HG03196 (cell line): ENCODE measurements around the gene ZNF784.

Source experiments
- ATAC-seq: cut with Tn5 transposase; IDR thresholded peaks from one replicate; pipeline ENCODE4 v1.9.1; 2021; ENCODE audit not compliant: unreplicated experiment

ZNF784 gene

DNA sequence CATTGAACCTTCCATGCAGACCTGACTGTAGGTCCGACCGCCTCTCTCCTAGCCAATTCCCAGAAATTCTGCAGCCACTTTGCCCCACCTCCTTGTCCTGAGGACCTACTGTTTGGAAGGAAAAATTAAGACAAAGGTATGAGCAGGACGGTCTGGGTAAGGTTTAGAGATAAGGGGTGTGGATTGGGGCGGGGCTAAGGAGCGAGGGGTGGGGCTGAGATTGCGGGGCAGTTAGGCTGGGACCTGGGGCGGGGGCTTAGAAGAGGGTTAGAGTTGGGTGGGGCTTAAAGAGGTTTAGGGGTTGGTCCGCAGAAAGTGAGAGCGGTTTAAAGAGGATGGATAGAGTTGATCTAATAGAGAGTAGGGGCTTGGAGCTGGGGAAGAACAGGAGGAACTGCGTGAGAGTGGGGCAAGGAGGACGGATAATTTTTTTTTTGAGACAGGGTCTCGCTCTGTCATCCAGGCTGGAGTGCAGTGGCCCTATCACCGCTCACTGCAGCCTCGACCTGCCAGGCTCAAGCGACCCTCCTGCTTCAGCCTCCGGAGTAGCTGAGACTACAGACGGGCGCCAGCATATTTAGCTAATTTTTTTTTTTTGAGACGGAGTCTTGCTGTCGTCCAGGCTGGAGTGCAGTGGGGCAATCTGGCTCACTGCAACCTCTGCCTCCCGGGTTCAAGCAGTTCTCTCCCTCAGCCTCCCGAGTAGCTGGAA is 20.6 kb downstream of the ZNF784 start:
- ATAC-seq: no peak

DNA sequence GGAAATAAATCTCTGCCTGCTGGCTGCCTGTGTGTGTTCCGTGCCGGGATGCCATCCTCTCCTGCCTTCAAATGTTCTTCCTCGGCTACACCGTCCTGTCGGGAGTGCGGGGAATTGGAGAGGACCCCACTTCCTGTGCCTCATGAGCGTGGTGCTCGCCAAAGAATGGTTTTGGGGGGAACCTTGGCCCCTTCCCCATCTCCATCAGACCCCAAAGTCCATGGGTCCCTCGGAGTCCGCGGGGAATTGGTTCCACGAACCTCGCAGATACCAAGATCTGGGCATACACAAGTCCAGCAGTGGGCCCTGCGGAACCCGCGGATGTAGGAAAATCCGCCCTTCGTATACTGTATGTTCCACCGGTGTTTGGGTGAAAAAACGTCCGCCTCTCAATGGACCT is 21.3 kb downstream of the ZNF784 start:
- ATAC-seq: no peak

DNA sequence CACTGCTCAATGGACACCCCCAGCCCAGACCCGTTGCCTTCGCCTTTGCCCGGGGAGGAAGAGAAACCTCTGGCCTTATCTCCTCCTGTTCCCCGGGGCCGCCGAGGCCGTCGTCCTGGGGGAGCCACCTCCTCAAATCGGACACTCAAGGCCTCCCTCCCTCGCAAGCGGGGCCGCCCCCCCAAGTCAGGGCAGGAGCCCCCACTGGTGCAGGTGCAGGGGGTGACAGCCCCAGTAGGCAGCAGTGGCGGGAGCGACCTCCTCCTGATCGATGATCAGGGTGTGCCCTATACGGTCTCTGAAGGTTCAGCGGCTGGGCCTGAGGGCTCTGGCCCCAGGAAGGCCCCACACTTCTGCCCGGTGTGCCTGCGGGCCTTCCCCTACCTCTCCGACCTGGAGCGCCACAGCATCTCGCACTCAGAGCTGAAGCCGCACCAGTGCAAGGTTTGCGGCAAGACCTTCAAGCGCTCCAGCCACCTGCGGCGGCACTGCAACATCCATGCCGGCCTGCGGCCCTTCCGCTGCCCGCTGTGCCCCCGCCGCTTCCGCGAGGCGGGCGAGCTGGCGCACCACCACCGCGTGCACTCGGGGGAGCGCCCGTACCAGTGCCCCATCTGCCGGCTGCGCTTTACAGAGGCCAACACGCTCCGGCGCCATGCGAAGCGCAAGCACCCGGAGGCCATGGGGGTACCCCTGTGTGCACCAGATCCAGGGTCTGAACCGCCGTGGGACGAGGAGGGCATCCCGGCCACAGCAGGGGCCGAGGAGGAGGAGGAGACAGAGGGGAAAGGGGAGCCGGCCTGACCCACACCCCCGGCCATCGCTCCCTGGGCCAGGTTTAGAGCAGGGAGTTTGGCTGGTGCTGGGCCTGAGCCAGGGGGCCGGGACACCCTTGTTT is 22.0 kb downstream of the ZNF784 start:
- no peak for ATAC-seq

DNA sequence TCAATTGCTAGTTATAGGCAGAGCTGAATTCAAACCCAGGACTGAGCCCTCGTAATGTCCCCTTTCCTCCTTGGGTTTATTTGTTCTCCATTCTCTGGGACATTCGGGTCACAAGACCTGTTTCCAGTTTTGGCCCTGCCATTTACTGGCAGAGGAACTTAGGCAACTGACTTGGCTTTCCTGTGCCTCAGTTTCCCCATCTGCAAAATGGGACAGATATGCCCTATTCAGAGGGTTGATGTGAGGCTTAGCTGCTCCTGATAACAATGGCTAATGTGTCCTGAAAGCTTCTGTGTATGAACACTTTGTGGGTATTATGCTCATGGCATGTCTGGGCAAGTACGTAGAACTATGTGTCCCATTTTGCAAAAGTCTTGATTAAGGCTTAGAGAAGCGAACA is 23.3 kb downstream of the ZNF784 start:
- ATAC-seq: no peak

DNA sequence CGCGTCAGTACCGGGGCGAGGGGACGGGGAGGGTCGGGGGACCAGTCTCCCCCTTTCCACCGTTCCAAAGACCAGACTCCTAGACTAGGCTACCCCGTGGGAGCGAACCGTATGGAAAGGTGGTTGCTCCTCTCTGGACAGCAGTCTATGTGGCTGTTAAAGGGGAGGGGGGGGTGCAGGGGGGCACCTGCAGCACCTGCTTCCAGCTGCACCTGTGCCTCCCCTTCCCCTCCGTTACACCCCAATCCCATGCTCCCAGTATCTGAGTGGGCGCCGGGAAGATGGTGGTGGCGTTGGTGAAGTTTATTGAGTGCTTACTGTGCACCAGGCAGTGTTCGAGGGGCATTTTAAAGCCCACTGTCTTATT is 23.7 kb downstream of the ZNF784 start:
- no peak for ATAC-seq

DNA sequence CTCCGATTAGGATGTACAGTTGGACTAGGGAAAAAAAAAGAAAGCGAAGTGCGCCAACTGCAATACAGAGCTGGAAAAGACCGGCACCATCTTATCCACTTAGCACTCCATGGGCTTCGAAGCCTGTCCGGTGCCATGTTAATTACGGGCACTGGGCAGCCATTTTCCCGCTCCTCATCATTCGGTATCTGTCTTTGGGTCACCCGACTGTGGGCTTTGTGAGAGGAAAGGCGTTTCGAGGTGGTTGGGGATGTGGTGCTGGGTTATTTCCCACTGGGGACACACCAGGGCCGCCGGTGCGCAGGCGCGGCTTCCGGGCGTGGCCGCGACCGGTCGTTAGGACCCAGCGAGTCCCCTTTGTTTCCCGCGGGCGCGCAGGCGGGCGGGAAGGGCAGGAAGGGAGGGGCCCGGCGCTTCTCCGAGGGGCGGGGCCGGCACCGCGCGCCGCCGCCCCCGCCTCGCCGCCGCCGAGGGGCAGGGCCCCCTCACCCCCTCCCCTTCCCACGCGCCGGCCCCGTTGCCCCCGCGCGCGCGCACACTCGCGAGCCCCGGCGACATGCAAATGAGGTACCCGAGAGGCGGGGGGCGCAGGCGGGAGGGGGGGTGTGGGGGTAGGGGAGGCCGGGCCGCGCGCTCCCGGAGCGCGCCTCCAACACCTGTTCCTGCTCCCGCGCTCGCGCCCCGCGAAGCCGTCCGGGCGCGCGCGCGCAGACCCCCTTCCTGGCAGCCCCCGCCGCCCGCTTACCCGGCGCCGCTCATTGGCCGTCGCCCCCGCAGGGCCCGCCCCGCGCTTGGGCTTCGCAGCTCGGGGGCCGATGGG is 24.3 kb downstream of the ZNF784 start, which contains the start of gene ZNF524:
Gene ZNF524, plus strand, starts transcription at position 447 of the 820 bp plus-strand sequence. CDS start 1,825 bp downstream, outside the sequence.
- ATAC-seq: peak; percentile 42

DNA sequence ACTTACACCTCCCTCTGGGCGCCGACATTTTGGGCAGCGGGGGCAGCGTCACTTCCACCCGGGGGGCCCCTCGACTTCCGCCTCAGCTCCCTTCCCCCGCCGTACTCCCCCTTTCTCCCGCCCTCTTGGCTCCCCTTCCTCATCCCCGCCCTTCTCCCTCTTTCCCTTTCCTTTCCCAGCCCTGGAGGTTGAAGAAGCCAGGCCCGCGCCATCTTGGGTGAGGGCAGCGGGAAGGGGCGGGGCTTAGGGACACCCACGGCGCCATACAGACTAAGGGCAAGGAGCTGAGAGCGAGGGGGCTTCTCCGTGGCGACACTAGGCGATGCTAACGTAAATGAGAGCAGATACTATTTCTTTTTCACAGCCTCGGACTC is 24.9 kb downstream of the ZNF784 start, which contains the start of gene FIZ1:
Gene FIZ1, minus strand, starts transcription at position 50 of the 374 bp plus-strand sequence. CDS start 1,652 bp downstream, outside the sequence.
- ATAC-seq: peak; percentile 49

DNA sequence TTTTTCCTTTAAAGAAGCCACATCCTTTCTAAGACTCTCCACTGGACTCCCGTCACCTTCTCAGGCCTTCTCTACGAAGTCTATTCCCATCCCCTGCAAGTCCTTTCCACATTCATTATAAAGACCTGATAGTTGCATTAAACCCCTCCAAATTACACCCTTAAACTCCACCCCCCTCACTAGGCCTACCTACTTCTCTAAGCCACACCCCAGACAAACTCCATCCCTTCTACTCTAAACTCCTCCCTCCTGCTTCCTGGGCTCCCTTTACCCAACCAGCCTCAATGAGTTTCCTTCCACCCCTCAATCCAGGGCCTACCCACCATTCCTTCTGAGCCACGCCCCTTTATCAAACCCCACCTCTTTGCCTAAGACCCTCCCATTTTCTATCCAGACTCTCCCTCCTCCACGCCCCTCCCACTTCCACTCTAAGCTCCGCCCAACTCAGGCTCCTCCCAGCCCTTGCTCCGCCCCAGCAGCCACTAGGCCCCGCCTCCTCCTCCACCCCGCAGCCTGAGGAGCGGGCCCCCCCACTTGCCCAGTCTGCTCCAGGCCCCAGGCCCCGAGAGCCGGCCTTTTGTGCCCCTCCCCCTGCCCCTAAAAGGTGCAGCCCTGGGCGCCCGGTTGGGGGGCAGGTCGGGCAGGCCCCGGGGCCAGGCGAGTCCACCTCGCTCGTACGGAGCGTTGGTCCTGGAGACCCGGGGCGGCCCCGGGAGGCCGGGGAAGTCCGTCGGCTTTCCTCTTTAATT is 25.5 kb downstream of the ZNF784 start:
- peak; percentile 43 for ATAC-seq

DNA sequence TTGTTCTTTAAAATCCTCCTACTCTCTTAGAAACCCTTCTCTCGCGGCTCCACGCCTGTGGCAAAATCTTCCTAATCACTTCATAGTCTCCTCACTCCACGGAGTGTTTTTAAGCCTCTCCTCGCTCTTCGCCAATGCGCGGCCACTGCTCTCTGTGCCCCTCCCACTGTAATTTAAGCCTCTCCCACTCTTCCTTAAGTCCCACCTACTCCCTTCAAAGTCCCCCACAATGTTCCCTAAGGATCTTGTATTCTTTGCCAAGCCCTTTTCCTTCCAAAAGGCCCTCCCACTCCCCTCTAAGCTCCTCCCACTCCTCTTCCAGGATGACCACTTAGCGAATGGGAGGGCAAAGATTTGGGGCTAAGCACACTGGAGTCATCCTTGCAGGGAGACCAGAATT is 26.3 kb downstream of the ZNF784 start:
- no peak for ATAC-seq

DNA sequence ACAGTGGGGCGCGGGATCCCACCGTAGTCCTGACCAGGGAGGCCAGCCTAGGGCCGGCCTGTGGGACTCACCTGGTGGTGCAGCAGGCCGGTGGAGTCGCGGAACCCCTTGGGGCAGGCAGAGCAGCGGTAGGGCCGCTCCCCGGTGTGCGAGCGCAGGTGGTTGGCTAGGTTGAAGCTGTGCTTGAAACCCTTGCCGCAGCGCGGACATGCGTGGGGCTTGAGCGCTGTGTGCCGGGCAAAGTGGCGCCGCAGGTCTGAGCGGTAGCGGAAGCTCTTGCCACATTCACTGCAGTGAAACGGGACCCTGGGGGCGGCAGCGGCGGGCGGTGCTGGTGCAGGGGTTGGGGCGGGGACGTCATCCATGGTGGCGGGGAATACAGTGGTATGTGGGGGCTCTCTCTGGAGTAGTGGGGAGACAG is 26.9 kb downstream of the ZNF784 start:
- ATAC-seq: no peak

DNA sequence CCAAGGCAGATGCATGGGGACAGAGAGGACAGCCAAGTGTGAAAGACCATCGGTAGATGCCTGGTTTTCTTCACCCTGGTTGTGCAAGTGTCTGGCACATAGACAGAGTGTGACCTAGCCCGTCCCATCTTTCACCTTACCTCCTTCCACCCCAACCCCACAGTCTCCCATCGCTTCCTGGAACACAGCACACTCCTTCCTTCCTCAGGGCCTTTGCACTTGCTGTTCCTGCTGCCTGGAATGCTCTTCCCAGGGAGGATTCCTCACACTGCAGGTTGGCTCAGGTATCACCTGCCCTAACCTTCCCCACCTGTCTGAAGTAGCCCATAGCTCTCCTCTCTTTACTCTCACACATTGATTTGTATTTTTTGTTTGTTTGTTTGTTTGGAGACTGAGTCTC is 28.1 kb downstream of the ZNF784 start:
- ATAC-seq: no peak

DNA sequence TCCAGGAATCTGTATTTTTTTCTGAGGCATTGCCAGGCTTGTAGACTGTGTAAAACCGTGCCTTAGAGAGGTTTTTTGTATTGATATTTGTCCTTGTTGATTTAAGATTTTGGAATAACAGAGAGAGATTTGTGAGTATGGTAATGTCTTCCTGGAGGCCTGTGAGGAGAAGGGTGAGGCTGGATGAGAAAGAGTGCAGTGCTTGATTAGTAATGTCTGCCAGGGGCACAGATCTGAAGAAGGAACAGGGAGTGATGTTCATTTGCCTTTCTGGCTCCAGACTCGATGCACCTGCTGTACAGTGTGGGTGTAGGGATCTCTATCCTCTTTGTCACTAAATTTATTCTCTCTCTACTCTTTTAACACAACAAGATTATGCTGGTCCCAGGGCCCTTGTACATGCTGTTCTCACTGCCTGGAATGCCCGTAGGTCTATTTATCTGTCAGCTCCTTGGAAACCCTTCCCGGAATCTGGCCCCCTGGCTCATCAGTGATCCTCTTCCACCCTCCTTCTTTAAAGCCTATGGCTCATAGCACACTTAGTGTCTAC is 29.3 kb downstream of the ZNF784 start:
- ATAC-seq: no peak

DNA sequence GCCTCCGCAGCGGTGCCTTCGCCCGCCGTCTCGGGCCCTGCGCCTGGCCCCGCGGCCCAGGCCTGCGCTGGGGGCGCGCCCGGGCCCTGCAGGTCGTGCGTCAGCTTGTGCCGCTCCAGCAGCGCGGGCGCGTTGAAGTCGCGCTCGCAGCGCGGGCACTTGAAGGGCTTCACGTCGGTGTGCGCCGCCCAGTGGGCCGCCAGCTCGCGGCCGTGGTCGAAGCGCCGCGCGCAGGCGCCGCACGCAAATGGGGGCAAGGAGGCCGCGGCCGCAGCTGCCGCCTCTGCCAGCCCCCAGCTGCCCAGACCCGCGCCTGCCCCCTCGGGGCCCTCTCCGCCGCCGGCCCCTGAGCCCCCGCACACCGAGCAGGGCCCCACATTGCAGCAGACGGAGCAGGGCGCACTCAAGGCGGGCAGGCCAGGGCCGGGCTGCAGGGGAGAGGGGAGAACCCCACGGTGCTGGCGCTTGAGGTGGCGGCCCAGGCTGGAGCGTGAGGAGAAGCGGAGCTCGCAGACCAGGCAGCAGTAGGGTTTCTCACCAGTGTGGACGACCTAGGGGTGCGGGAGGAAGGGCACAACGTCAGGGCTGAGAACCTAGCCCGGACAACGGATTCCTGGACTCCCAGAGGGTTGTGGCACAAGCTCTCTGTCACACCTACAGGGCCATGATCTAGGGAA is 31.1 kb downstream of the ZNF784 start:
- no peak for ATAC-seq

DNA sequence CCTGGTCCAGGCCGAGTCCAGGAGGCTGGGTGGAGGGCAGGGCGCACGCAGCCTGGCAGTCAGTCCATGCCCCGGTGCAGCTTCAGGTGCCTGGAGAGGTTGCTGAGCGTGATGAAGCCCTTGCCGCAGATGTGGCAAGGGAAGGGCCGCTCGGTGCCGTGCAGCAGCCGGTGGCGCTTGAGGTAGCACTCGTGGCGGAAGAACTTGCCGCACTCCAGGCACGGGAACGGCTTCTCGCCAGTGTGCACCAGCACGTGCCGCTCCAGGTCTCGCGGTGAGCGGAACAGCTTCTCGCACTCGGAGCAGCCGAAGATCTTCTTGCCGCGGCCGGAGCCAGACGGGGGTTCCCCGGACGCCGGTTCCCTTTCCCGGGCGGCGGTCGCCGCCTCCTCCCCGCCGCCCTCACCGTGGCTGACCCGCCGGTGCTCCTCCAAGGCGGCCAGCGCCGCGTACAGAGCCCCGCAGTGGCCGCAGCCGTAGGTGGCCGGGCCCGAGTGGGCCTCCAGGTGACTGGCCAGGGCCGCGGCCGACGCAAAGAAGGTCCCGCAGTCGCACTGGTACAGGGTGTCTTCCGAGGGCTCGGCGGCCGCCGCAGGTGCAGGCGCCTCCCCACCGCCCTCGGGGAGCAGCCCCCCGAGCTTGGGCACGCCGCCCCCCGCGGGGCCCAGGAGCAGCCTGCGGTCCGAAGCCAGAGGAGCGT is 31.8 kb downstream of the ZNF784 start:
- ATAC-seq: no peak

DNA sequence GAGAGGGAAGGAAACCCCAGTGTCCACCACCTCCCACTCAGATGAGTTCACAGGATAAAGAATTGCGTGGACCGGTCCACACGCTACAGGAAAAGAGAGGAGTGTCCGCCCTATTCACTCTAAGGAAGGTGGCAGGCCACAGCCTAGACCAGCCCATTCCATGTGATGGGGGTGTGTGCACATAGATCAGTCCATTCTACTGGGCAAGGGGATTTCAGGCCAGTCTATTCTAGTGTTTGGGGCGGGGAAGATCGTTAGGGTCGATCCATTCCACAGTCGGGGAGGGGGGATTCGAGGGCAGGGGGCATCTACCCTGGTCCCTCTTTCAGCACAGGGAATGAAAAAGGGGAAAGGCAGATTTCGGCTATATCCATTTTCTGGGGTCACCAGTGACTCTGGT is 32.8 kb downstream of the ZNF784 start:
- no peak for ATAC-seq

DNA sequence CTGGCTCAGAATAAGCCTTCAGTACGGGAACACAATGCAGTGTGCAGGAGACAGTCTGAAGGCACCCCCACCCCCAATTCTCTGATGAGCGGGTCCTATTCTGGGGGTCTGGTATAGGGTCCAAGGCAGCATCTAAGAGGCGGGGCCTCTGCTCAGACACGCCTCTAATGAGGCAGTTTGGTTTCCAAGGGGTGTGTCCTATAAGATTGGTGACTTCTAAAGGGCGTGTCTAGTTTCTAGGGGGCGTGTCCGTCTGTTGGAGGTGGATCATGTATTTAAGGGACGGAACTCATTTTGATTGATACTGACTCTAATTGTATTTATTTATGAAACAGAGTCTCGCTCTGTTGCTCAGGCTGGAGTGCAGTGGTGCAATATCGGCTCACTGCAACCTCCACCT is 33.7 kb downstream of the ZNF784 start:
- no peak for ATAC-seq

DNA sequence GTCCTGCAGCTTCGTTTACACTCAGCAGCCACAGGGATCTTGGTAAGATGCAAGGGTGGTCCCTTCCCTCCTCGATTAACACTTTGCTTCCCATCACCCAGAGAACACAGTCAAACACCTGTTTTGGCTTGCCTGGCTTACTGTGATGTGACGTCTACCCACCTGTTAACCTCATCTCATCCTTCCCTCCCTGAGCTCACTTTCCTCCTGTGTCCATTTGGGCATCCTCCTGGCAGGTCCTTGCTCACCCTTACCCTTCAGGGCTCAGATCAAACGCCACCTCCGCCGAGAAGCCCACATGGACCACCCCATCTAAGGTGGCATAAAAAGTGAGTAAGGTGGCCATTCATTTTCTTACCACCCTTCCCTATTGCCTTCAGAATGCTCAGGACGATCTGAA is 34.3 kb downstream of the ZNF784 start:
- no peak for ATAC-seq

DNA sequence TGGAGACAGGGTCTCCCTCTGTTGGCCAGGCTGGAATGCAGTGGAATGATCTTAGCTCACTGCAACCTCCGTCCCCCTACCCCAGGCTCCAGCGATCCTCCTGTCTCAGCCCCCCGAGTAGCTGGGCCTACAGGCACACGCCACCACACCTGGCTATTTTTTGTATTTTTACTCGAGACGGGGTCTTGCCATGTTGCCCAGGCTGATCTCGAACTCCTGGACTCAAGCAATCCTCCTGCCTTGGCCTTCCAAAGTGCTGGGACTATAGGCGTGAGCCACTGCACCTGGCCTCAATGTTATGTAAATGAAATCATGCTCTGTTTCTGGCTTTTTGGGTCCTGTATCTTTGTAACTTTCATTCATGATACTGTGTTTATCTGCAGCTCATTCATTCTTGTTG is 35.6 kb downstream of the ZNF784 start:
- no peak for ATAC-seq
